ENCODE data around the gene RBKS.

Gene RBKS

GRCh38 chr2:27736890-27737204 is 153.3 kb downstream of the RBKS start:
- no peak overlapping the region for H3K27ac Mint-ChIP-seq
- peaks cover 4% of the 10 kb centered on the region for H3K9me3 Mint-ChIP-seq
- no peak for DNase-seq (ENCODE audit: low spot score)
- H3K4me3 Mint-ChIP-seq: no peak overlapping the region
- peaks cover 6% of the 10 kb centered on the region for H3K4me1 Mint-ChIP-seq (ENCODE audit: low read depth)
- no peaks in the 10 kb centered on the region for H3K27me3 Mint-ChIP-seq (ENCODE audit: low read depth)
- peaks cover 1% of the 10 kb centered on the region for H3K36me3 Mint-ChIP-seq (ENCODE audit: low read depth)

GRCh38 chr2:27736031-27736889 is 153.9 kb downstream of the RBKS start:
- Mint-ChIP-seq H3K4me1 (ENCODE audit: low read depth) (peaks cover 6% of the 10 kb centered on the region), H3K9me3 (peaks cover 4% of the 10 kb centered on the region), H3K27ac (peak overlapping the region; percentile 6), H3K36me3 (ENCODE audit: low read depth) (peaks cover 1% of the 10 kb centered on the region), H3K27me3 (ENCODE audit: low read depth) (no peaks in the 10 kb centered on the region), H3K4me3 (peak overlapping the region; percentile 2)
- no peak for DNase-seq (ENCODE audit: low spot score)

GRCh38 chr2:27735263-27735904 is 154.8 kb downstream of the RBKS start:
- DNase-seq (ENCODE audit: low spot score): peak; percentile 65
- Mint-ChIP-seq H3K27ac (no peak overlapping the region), H3K36me3 (ENCODE audit: low read depth) (peaks cover 1% of the 10 kb centered on the region), H3K9me3 (peaks cover 4% of the 10 kb centered on the region), H3K27me3 (ENCODE audit: low read depth) (no peaks in the 10 kb centered on the region), H3K4me1 (ENCODE audit: low read depth) (peaks cover 6% of the 10 kb centered on the region), H3K4me3 (peak overlapping the region; percentile 18)

- H3K36me3 Mint-ChIP-seq (ENCODE audit: low read depth): peaks cover 1% of the 10 kb centered on the region
- no peak overlapping the region for H3K4me3 Mint-ChIP-seq
- H3K9me3 Mint-ChIP-seq: peaks cover 4% of the 10 kb centered on the region
Measured at GRCh38 chr2:27734305-27734704, 155.9 kb downstream of the RBKS start.

More at GRCh38 chr2:27734305-27734704, 155.9 kb downstream of the RBKS start:
- H3K27me3 Mint-ChIP-seq (ENCODE audit: low read depth): no peaks in the 10 kb centered on the region
- H3K4me1 Mint-ChIP-seq (ENCODE audit: low read depth): peaks cover 6% of the 10 kb centered on the region
- no peak overlapping the region for H3K27ac Mint-ChIP-seq
- no peak for DNase-seq (ENCODE audit: low spot score)
